HL-60 (cell line): ENCODE data around the gene KSR2.

Experiments
- DNase-seq, 2 experiments: peaks; one replicate each; pipeline ENCODE4 v3.0.0-alpha.2; 2010 to 2020; ENCODE audit warnings: low read depth in 1 of 2, low spot score in 1 of 2
- H3K27ac ChIP-seq: fragments of 250-450 bp; sonication (Bioruptor Pico); replicated peaks from 2 replicates; pipeline ENCODE4 v1.5.1; 2020; ENCODE audit warnings: mild to moderate bottlenecking, moderate library complexity
- H3K27me3 ChIP-seq: fragments of 250-450 bp; sonication (Bioruptor Pico); 2 replicates; pipeline ENCODE4 v1.5.1; 2021; ENCODE audit warnings: mild to moderate bottlenecking, moderate library complexity; ENCODE audit not compliant: insufficient read depth, poor library complexity, severe bottlenecking
- H3K4me3 ChIP-seq: replicated peaks from 2 replicates; pipeline ENCODE4 v1.5.1; 2011; ENCODE audit warnings: mild to moderate bottlenecking, control low read depth, low read length; ENCODE audit not compliant: insufficient read depth
- CTCF ChIP-seq: IDR thresholded peaks from one replicate; pipeline ENCODE4 v1.5.1; 2011; ENCODE audit warnings: low read length, control low read depth, inconsistent platforms; ENCODE audit not compliant: insufficient read depth
- GABPA ChIP-seq: IDR thresholded peaks from 2 replicates; pipeline ENCODE4 v1.6.1; 2012; ENCODE audit warnings: low read depth
- POLR2AphosphoS5 ChIP-seq: IDR thresholded peaks from 2 replicates; pipeline ENCODE4 v1.6.1; 2012; ENCODE audit warnings: low read depth
- REST ChIP-seq: IDR thresholded peaks from 2 replicates; pipeline ENCODE4 v1.6.1; 2012; ENCODE audit warnings: low read depth; ENCODE audit not compliant: insufficient replicate concordance
- SPI1 ChIP-seq: IDR thresholded peaks from 2 replicates; pipeline ENCODE4 v1.6.1; 2012; ENCODE audit warnings: low read depth, mild to moderate bottlenecking, borderline replicate concordance

The KSR2 gene

GRCh38 chr12:117450209-117450608, 518.6 kb downstream of the KSR2 start:
- Histone ChIP-seq H3K27me3 (no peaks in the 10 kb centered on the region), H3K4me3 (no peak overlapping the region), H3K27ac (no peak overlapping the region)
- DNase-seq, result no peak
- TF ChIP-seq REST (no peak), GABPA (no peak), SPI1 (no peak), POLR2AphosphoS5 (no peak)

GRCh38 chr12:117447665-117448366, 521.0 kb downstream of the KSR2 start:
- DNase-seq, result no peak
- no peak overlapping the region for H3K27ac ChIP-seq
- H3K4me3 ChIP-seq, result no peak overlapping the region
- no peaks in the 10 kb centered on the region for H3K27me3 ChIP-seq
- TF ChIP-seq GABPA, result no peak

- H3K27ac ChIP-seq, result no peak overlapping the region
- no peaks in the 10 kb centered on the region for H3K27me3 ChIP-seq
- H3K4me3 ChIP-seq, result no peak overlapping the region
- TF ChIP-seq SPI1 (no peak), REST (no peak), CTCF (no peak)
- no peak for DNase-seq
These were observed 524.0 kb downstream of the KSR2 start for GRCh38 chr12:117444781-117445180.

- Histone ChIP-seq H3K27me3 (no peaks in the 10 kb centered on the region), H3K27ac (no peak overlapping the region), H3K4me3 (no peak overlapping the region)
- no peak for DNase-seq
- no peak for TF ChIP-seq GABPA
These were observed 527.0 kb downstream of the KSR2 start for GRCh38 chr12:117441751-117442150.

- no peak for TF ChIP-seq CTCF
- TF ChIP-seq POLR2AphosphoS5, result no peak
- TF ChIP-seq SPI1, result no peak
- DNase-seq, result no peak
- no peak overlapping the region for H3K27ac ChIP-seq
- no peak overlapping the region for H3K4me3 ChIP-seq
- no peaks in the 10 kb centered on the region for H3K27me3 ChIP-seq
These were observed 528.4 kb downstream of the KSR2 start for GRCh38 chr12:117440384-117440783.
